NCI-H2171 treated with DMSO at 0.1 percent for 48 hours (cell line): ENCODE results near the gene SPRR3.

Source experiments
- DNase-seq: peaks from one replicate; lab custom pipeline; 2025; lab: John Stamatoyannopoulos, UW

The SPRR3 gene, protein sequence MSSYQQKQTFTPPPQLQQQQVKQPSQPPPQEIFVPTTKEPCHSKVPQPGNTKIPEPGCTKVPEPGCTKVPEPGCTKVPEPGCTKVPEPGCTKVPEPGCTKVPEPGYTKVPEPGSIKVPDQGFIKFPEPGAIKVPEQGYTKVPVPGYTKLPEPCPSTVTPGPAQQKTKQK

DNA sequence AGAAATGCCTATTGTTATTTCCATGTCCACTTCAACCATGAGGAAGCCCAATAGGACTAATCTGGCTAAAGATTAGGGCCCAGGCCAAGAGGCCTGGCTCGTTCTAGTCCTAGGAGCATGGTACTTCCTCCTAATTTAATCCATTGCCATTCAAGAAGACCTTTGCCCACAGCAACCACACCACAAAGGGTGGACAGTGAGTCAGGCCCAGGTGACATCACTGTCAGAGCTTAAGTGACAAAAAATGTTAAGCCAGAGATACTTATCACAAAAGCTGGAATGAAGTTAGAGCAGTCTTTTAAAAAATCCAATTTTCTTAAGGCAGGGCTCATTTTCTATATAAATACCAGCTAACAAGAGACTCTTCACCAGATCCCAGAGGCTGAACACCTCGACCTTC lies at the start of gene SPRR3:
Gene SPRR3, plus strand, starts transcription at position 368 of the 400 bp plus-strand sequence. CDS start 1,272 bp downstream, outside the sequence.
- no peak for DNase-seq

DNA sequence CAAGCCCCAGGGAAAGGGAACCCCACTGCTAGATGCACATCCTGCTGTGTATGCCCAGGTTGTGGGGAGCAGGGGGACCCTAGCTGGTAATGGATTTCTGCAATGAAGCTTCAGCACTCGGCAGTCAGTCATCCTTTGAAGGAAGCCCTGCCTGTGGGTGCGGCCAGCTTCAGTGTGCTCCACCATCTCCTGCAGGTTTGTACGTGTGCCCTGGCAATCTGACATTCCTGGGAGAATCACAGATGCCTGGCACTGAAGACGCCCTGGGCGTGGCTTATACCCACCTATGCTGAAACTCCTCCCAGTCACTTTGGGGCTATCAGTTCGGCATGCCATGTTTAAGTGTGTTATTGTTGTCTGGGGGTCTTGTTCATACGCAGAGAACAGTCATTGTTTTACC lies 47.8 kb upstream of the SPRR3 start:
- DNase-seq = no peak

DNA sequence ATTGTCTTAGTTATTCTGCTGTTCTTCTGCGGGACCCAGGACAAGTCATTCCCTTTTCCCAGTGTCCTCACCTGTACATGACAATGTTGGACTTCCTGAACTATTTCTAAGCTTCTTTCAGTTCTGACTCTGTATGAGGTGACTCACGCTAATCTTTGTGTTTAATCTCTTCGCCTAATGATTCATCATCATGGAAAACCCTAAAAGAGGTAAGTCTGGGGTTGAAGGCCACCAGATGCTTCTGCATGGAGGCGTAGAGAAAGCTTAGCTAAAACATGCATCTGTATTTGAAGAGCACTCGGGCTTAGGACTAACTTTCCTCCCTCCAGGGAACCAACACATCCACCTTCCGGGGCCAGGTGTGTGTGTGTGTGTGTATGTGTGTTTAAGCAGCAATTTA lies 47.1 kb upstream of the SPRR3 start:
- no peak for DNase-seq

DNA sequence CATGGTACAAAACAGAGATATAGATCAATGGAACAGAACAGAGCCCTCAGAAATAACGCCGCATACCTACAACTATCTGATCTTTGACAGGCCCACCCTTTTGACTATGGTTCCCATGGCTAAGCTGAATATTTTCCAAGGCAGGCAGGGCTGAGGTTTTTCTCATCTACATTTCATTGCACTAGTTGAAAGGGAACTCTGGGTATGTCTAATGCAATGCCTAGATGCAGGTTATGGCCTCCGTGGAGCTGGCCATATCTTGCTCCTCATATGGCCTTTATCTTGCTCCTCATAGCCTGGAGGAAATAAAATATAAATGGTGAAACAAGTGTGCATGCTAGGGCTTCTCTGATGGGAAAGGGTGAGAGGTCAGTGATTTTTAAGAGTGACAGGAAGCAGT lies 44.0 kb upstream of the SPRR3 start:
- no peak for DNase-seq

DNA sequence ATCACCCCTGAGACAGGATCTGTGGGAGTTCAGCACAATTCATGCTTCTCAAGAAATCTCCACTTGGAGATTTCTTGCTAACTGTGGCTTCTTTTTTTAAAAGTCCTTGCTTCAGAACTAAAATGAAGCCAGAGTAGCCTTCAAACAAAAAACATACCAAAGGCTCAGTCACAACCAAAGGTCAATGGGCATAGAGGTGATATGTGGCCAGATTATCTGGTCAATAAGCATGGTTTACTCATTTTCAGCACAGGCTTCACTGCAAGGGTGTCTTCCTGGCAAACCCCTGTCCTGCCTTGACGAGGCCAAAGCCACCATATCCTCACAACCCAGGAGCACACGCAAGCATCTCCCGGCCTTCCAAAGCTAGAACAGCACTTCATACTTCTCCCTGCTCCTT lies 42.3 kb upstream of the SPRR3 start:
- no peak for DNase-seq

DNA sequence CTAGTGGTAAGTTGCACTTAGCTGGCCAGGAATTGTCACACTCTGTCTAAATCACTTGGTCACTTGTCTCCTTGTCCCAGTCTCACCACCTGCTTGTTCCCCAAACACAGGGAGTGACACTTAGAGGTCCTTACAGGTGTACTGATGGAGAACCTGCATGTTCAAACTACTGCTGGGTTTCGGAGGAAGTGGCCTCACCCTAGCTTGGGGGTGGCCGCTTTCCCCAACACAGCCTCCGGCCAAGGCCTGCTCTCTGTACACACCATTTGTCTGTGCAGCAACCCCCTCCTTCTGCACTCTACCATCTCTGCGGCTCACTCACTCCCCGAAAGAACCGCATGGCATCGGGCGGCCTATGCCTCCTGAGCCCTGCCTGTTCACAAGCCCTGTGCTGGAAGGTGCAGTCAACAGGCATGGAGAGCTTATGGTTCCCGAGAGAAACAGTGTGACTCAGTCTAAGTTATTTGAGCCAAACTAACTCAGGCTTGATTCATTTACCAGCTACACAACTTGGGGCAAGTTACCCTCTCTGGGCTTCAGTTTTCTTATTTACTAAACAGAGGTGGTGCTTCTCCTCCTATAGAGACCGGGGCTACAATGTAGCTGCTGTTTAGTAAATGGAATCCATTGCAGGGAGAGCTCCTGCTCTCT lies 41.6 kb upstream of the SPRR3 start:
- no peak for DNase-seq

DNA sequence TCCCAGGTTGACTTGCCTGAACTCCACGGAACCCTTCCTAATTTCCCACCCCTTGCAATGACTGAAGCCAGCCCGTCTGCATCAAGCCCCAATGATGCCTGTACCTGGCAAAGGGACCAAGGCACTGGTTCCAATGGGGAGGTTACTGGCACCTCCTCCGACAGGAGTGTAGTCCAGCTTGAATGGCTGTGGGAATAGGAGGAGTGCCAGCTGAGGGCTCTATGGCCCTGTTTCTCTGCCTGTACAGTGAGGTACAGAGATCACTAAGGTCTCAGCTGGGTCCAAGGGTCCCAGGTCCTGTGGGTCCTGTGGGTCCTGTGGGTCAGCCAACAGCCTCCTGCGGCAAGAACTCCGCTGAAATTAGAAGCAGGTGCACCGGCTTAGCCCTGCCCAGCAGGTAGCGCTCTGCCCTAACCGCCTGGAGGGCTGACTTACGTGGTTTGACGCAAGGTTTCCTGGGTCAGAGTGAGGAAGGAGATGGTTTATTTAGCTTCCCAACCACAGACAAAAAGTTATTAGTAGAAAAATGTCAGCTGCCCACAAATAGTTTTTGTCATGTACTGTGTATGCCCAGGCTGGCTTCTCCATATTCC lies 41.0 kb upstream of the SPRR3 start:
- no peak for DNase-seq

DNA sequence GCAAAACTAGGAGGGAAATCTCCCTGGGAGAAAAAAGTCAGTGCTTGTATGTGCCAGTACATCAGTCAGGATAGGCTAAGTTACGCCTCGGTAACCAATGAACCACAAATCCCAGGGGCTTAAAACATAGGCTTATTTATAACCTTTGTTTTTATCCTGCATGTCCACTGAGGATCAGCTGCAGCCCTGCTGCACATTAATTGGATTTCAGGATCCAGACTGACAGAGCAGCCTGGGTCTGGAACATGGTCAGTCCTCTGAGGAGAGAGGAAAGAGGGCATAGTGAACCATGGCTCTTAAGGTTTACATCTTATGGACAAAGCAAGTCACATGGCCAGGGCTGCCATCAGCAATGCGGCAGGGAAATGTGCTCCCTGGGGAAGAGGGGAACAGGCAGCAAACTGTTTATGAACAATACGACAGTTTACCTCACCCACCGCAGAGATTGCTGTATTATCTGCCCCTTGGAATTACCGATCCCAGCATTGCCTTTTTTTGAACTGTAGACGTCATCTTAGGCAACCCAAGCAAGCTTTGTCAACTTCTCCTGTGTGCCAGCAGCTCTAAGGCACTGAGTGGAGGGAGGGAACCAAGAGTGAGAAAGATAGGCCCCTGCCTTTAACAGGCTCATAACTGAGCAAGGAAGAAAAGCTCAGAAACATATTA lies 40.2 kb upstream of the SPRR3 start:
- DNase-seq = no peak

DNA sequence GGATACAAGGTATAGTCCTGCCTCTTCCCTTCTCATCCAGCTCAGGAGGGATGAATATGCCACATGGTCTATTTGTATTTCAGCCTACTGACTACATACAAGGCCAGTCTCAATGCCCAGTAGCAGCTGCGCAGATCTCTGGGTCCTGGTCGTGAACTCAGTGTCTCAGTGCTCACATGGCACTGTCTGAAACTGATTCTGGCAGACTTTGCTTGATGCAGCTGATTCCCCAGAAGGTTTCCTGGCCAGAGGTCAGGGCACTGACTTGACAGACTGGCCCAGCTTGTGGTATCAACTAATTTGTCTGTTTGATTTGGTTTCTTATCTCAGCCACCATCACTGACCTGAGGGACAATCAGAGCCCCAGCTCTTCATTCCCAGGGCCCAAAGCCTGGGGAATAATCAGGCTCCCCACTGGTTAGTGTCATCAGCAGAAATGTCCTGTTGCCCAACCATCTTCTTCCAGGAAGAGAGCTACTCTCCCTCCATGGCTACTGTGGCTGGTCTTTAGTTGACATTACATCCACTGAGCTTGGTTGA lies 38.6 kb upstream of the SPRR3 start:
- DNase-seq = no peak

DNA sequence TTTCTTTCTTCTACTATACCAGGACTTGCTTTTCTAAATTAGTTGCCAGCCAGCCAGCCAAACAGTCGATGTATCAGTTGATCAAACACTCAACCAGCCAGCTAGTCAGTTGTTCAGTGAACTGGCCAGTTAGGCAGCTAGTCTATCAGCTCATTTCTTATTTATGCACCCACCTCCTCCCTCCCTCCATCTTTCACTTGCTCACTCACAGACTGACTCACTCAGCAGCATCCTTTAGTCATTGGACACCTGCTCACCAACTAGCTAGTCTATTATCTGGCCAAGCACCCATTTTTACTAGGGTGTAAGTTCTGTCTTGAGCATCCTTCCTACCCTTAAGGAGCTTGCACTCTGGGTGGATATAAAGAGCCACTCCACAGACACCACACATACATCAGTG lies 37.0 kb upstream of the SPRR3 start:
- no peak for DNase-seq

DNA sequence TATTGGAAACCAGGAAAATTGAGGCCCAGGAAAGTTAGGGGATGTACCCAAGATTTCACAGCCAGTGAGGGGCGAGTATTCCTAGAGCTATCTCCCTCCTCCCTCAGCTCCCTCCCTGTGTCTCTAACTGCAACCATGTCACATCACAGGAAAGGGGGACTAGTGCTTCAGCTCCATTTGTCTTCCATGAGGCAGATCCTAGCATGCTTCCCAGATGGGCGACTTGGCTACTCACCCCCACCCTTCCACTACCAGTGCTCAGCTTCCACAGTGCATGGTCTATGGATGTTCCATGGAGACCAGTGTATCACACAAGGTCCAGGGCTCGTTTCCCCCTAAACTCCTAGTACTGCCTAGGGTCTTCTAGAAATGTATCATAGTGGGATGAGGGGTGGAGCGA lies 35.7 kb upstream of the SPRR3 start:
- DNase-seq = no peak

DNA sequence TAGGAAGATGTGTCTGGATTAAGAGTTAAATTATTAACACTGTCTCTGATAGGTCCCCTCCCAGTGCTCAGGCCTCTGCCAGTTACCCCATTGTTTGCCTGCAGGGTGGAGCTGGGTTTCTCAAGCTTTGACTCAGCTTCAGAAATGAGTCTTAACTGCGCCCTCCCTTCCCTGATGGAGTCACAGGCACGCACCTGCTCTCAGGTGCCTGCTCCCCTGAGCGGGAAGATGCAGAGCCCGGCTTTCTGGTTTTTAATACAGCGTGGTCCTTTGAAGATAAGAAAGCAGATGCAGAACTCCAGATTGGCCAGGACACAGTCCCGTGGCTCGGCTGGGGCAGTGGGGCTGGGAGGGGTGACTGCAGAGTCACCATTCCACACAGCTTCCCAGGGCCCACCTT lies 34.3 kb upstream of the SPRR3 start:
- no peak for DNase-seq

DNA sequence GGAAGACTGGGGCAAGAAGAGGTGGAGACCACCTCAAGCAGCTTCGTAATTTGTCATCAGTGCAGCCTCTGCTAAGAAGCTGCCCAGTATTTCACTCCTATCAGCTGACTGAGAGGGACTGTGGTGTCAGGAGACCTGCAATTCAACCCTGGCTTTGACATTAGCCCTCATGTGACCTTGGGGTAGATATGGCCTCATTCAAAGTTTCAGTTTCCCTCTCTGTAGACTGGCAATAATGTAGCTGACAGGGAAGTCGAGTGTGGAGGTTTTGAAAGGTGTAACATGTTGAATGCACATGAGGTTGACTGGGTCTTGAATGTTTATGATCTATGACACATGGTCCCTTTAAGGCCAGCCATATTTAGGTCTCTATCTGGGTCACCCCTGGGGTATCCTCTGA lies 33.3 kb upstream of the SPRR3 start:
- DNase-seq = no peak

DNA sequence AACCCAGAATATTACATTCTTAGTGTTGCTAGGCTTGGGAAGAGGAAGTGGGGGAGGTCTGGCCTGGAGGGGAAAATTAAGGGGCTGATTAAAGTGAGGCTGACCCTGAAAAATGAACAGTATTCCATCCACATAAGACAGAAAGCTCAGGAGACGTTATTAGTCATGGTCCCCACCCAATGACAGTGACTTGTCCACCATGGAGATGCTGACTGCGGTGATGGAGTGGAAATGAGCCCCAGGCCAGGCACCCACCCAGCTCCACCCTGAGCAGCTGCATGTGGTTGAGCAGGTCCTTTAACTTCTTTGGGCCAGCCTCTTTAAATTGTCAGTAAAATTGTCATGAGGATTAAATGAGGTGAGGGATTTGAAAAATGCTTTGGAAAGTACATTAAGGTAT lies 32.5 kb upstream of the SPRR3 start:
- no peak for DNase-seq

DNA sequence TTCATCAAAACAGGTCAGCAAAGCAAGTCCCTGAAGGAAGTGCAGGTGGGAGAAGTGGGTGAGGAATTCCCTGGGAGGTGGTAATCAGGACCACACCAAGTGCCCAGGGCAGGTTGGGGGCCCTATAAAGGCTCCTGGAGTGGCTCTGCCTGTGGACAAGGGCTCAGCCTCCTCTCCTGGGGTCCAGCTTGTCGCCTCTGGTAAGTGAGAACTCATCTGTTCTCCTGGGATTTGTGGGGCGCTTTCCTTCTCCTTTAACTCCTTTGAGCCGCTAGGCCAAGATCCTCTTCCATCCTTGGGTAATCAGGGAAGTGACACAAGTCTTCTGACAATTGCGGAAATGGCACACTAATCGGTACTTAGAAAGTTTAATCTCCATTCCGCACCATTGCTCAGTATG lies 31.1 kb upstream of the SPRR3 start, which contains the start of gene SPRR4:
Gene SPRR4, plus strand, starts transcription at position 154 of the 400 bp plus-strand sequence. CDS start 1,243 bp downstream, outside the sequence.
- no peak for DNase-seq

DNA sequence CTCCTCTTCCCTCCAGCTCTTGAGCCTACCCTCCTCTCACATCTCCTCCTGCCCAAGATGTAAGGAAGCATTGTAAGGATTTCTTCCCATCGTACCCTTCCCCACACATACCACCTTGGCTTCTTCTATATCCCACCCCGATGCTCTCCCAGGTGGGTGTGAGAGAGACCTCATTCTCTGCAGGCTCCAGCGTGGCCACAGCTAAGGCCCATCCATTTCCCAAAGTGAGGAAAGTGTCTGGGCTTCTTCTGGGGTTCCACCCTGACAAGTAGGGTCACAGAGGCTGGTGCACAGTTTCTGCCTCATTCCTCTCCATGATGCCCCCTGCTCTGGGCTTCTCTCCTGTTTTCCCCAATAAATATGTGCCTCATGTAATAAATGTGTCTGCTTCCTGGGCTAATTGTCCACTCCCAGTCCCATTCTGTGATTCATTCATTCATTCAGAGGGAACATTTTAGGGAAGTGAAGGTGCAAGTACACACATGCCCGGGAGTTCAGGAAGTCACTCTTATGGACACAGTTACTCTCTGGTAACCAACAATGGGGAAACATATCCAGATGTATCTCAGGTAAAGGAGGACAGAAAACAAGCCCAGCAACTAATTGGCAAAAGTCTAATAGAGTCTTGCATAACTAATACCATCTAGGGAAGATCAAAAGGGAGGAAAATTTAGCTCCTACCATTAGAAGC lies 29.2 kb upstream of the SPRR3 start:
- no peak for DNase-seq

DNA sequence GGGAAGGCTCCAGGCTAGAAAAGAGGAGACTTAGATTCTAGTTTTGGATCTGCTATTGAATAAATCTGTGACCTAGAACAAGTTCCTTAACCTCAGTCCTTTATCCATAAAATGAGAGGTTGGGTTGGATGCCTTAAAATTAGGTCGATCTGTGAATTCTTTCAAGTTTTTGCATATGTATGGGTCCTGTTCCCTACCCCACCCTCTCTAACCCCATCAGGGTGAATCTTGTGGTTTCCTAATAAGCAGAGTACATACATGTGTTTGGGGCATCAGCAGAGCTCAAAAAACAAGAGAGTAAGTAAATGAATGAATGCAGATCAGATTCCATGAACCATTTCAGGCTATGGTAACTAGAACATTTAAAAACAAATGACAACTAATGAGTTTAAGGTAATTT lies 24.9 kb upstream of the SPRR3 start:
- no peak for DNase-seq

DNA sequence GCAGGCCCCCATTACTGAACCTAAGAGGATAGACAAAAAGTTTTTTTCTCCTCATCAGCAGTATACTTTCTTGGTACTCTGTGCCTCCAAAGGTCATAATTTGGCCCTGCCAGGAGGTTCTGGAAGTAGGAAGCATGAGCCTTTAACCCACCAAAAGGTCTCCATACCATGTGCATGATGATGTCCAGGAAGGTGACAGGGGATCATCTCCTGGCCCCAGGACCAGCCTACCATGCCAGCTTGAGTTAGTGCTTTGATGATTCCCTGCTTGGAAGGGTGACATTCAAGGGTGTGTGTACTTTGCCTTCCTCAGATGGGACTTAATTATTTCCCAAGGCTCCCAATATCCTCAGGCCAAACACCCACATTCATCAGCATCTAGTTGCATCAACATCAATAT lies 23.9 kb upstream of the SPRR3 start:
- DNase-seq = no peak

DNA sequence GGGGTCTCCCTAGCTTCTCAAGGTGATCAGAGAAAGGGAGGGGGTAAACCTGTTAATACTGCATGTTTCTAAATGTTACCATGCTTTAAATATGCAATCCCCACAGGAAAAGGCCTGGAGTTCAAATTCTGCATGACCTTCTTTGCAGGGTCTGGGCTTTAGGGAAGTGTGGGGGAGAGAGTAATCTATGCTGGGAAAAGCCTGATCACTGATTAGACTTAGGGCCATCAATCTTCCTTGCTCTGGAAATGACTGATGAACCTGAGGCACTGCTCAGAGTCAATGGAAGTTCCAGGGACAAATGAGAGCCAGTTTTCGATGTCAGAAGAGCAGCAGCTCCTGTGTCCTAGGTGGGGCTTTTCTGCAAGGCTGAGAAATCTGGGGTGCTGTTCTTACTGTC lies 20.9 kb upstream of the SPRR3 start:
- no peak for DNase-seq

DNA sequence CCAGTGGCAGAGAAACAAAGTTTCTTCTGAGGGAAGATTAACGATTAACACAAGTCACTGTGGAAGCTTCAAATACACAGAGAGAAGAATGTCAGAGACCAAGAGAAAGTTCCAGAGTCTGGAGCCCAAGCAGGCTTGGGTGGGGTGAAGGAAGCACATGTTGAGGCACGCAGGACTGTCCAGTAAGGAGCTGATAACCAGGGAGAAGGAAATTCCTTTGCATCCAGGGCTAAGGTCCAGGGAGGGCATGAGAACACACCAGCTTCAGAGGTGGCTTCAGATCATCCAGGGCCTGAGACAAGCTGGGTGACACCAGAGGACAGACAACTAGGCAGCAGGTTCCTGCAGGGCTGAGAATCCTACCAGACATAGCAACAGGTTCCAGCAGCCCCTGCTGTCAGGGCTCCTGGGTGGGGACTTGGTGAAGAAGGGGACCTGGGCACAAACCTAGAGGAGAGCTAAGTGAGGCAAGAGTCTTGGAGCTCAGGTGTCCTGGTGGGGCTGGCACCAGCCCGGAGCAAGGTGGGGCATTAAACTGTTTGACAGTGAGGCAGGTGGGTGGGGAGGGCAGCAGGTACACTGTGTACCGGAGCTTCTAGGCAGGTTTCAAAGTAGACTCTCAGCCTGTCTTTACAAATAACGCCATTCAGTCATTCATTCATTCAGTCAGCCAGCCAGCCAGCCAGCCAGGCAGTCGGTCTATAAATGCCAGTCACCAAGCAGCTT lies 20.2 kb upstream of the SPRR3 start:
- no peak for DNase-seq

DNA sequence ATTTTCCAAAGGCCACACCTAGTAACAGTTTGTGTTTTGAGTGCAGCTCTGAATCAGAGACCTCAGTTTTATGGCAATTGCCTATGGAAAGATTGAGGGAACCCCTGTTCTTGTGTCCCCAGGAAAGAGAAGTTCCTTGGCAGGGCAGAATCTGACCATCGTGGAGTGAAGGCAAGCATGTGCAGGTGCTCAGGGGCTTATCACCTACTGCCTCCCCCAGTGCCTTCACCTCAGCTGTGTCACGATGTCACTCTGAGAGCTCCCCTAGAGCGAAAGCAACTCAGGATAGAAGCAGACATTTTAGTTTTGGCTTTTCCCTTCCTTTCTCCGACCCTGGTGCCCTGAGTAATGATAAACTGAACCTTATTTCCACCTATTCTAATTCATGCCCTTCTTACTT lies 19.5 kb upstream of the SPRR3 start:
- DNase-seq = no peak

DNA sequence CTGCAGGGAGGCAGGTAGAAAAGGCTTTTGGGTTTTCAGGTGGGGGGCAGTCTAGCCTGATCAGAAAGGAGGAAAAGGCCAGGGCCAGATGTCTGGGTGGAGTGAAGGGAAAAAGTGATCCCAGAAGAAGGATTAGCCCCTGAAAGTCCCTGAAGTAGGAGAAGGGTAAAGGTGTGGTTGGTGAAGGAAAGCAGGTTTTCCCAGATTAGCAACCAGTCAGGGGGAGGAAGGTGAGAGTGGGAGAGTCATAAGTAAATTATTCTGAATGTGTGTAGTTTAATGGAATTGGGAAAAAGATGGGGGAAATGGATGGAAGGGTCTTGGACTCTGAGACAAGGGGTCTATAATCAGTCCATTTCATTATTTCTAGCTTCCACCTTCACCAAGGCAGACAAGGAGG lies 18.3 kb upstream of the SPRR3 start:
- no peak for DNase-seq
